OCI-LY7 (cell line): Measurements from ENCODE around the gene ULK4. TPM values are rescaled to one million over a fixed set of nuclear protein-coding genes. Genes with fewer than 3 reads are reported as not detected.

ENCODE experiments used
- BruUV-seq: library from RNA; stranded (reverse); fragments of 400-500 nt; replicated peaks from 2 replicates; lab custom pipeline; 2021; lab: Mats Ljungman, UMichigan
- CTCF ChIA-PET: fragments of 300-600 bp; sonication (Branson Sonifier 250); formaldehyde crosslinking; loops from one replicate; lab custom pipeline; 2022; ENCODE audit warnings: antibody characterized with exemption; ENCODE audit not compliant: unreplicated experiment; lab: Charles Lee
- POLR2A ChIA-PET: fragments of 300-600 bp; sonication (Branson Sonifier 250); formaldehyde crosslinking; loops from one replicate; lab custom pipeline; 2022; ENCODE audit warnings: antibody characterized with exemption; lab: Charles Lee
- DNase-seq: peaks from one replicate; pipeline ENCODE4 v3.0.0-alpha.2; 2015; ENCODE audit warnings: low spot score
- H2AFZ ChIP-seq: fragments of 200-600 bp; sonication (generic), shearing (Covaris generic); 2 replicates; pipeline ENCODE4 v1.6.1; 2014; ENCODE audit warnings: mild to moderate bottlenecking, antibody characterized with exemption, low read length, moderate library complexity
- H3K27ac ChIP-seq: fragments of 200-600 bp; sonication (generic); 2 replicates; pipeline ENCODE4 v1.5.1; 2014; ENCODE audit warnings: mixed run types, low read depth, mild to moderate bottlenecking, moderate library complexity, low read length, inconsistent platforms; ENCODE audit not compliant: poor library complexity, severe bottlenecking
- H3K36me3 ChIP-seq: fragments of 200-600 bp; sonication (generic); 2 replicates; pipeline ENCODE4 v1.6.1; 2014; ENCODE audit warnings: mild to moderate bottlenecking, antibody characterized with exemption, low read length, moderate library complexity, mixed read lengths; ENCODE audit not compliant: insufficient read depth
- H3K4me1 ChIP-seq: fragments of 200-600 bp; sonication (generic); 2 replicates; pipeline ENCODE4 v1.5.1; 2014; ENCODE audit warnings: mild to moderate bottlenecking, low read length; ENCODE audit not compliant: insufficient read depth, poor library complexity, severe bottlenecking
- H3K4me2 ChIP-seq: fragments of 200-600 bp; sonication (generic); 2 replicates; pipeline ENCODE4 v1.6.1; 2014; ENCODE audit warnings: mild to moderate bottlenecking, low read length
- H3K4me3 ChIP-seq: fragments of 200-600 bp; sonication (generic); 2 replicates; pipeline ENCODE4 v1.5.1; 2014; ENCODE audit warnings: mild to moderate bottlenecking, low read depth, low read length; ENCODE audit not compliant: poor library complexity, severe bottlenecking
- H3K79me2 ChIP-seq: fragments of 200-600 bp; sonication (generic); 2 replicates; pipeline ENCODE4 v1.6.1; 2016; ENCODE audit warnings: low read depth, mild to moderate bottlenecking, low read length, moderate library complexity, mixed read lengths; ENCODE audit not compliant: insufficient read depth
- H3K9me2 ChIP-seq: fragments of 200-600 bp; sonication (generic); 2 replicates; pipeline ENCODE4 v1.6.1; 2016; ENCODE audit warnings: mild to moderate bottlenecking, low read length, mixed read lengths; ENCODE audit not compliant: insufficient read depth
- H3K9me3 ChIP-seq: fragments of 200-600 bp; sonication (generic); 2 replicates; pipeline ENCODE4 v1.6.1; 2014; ENCODE audit warnings: mild to moderate bottlenecking, mixed run types, low read length, mixed read lengths
- H4K20me1 ChIP-seq: fragments of 200-600 bp; sonication (generic); 2 replicates; pipeline ENCODE4 v1.6.1; 2014; ENCODE audit warnings: mild to moderate bottlenecking, antibody characterized with exemption, low read length, moderate library complexity, mixed read lengths; ENCODE audit not compliant: insufficient read depth
- CTCF ChIP-seq: fragments of 200-600 bp; sonication (generic); conservative IDR thresholded peaks from 2 replicates; pipeline ENCODE4 v1.5.1; 2014; ENCODE audit warnings: mild to moderate bottlenecking, antibody characterized with exemption, low read length, moderate library complexity, mixed read lengths
- EZH2phosphoT487 ChIP-seq: fragments of 200-600 bp; sonication (generic); IDR thresholded peaks from 2 replicates; pipeline ENCODE4 v1.6.1; 2018; ENCODE audit warnings: low read depth, borderline replicate concordance, mild to moderate bottlenecking, mixed run types, antibody characterized with exemption, low read length, moderate library complexity, mixed read lengths
- intact Hi-C: fragments of 100-400 bp; cut with micrococcal nuclease; formaldehyde crosslinking; loops from one replicate; pipeline ENCODE4 v1.10.0; 2022; ENCODE audit not compliant: unreplicated experiment
- total RNA-seq, 2 experiments: library from RNA; depleted of rRNA in 1 of 2; stranded (reverse); fragments of >200 nt in 1 of 2; shearing (Covaris generic) in 1 of 2; gene quantifications; 2 replicates each; pipeline ENCODE4 v1.2.3, GENCODE V29; 2014 to 2022

ULK4 gene
- total RNA-seq, 2 experiments from 2014 or later = 18.9 to 21.0 TPM

- TF ChIP-seq EZH2phosphoT487 (no peak), CTCF (no peak)
- H3K9me3 ChIP-seq = no peaks in the 10 kb centered on the region
- no peak overlapping the region for H3K27ac ChIP-seq
- DNase-seq = no peak
- no peaks in the 10 kb centered on the region for H4K20me1 ChIP-seq
- intact Hi-C loops = no loop called here
- H3K4me3 ChIP-seq = no peak overlapping the region
- ChIA-PET POLR2A (no interaction called here), CTCF (no interaction called here)
- no peak overlapping the region for H3K4me2 ChIP-seq
- BruUV-seq = no TSS peak
- no peak overlapping the region for H2AFZ ChIP-seq
- H3K4me1 ChIP-seq = no peaks in the 10 kb centered on the region
- H3K36me3 ChIP-seq = no peaks in the 10 kb centered on the region
- H3K9me2 ChIP-seq = no peaks in the 10 kb centered on the region
- no peaks in the 10 kb centered on the region for H3K79me2 ChIP-seq
Measured at GRCh38 chr3:41350441-41350840, 611.5 kb downstream of the ULK4 start.

GRCh38 chr3:41348401-41348800 lies 613.5 kb downstream of the ULK4 start:
- ChIA-PET POLR2A (no interaction called here), CTCF (no interaction called here)
- Histone ChIP-seq H3K27ac (no peak overlapping the region), H3K9me3 (no peaks in the 10 kb centered on the region), H3K36me3 (no peaks in the 10 kb centered on the region), H4K20me1 (no peaks in the 10 kb centered on the region), H3K9me2 (no peaks in the 10 kb centered on the region), H3K4me1 (no peaks in the 10 kb centered on the region), H3K4me2 (no peak overlapping the region), H2AFZ (no peak overlapping the region), H3K79me2 (no peaks in the 10 kb centered on the region), H3K4me3 (no peak overlapping the region)
- intact Hi-C loops = no loop called here
- no TSS peak for BruUV-seq
- TF ChIP-seq EZH2phosphoT487 = no peak
- TF ChIP-seq CTCF = no peak
- DNase-seq = no peak

GRCh38 chr3:41346698-41347270 lies 615.1 kb downstream of the ULK4 start:
- POLR2A ChIA-PET = interaction anchor here (1.0 kb wide), 1 partner anchor 326 kb away, joined by 3 read pairs; no protein-coding TSS in a partner anchor

More at GRCh38 chr3:41346698-41347270, 615.1 kb downstream of the ULK4 start:
- no peaks in the 10 kb centered on the region for H3K4me1 ChIP-seq
- no TSS peak for BruUV-seq
- H3K36me3 ChIP-seq = no peaks in the 10 kb centered on the region
- no peak overlapping the region for H3K4me2 ChIP-seq
- no peak overlapping the region for H3K4me3 ChIP-seq
- intact Hi-C loops = no loop called here
- no peak overlapping the region for H2AFZ ChIP-seq
- CTCF ChIA-PET = no interaction called here
- H3K9me3 ChIP-seq = no peaks in the 10 kb centered on the region
- no peak overlapping the region for H3K27ac ChIP-seq
- no peak for DNase-seq
- H3K9me2 ChIP-seq = no peaks in the 10 kb centered on the region
- H4K20me1 ChIP-seq = no peaks in the 10 kb centered on the region
- H3K79me2 ChIP-seq = no peaks in the 10 kb centered on the region
- TF ChIP-seq EZH2phosphoT487 (no peak), CTCF (no peak)
